Measurements from ENCODE around the gene TP53AIP1. TPM values are rescaled to one million over a fixed set of nuclear protein-coding genes. Genes with fewer than 3 reads are reported as not detected.

TP53AIP1 gene
- total RNA-seq, 1 donor from 2014 or later: 0.17 TPM

DNA sequence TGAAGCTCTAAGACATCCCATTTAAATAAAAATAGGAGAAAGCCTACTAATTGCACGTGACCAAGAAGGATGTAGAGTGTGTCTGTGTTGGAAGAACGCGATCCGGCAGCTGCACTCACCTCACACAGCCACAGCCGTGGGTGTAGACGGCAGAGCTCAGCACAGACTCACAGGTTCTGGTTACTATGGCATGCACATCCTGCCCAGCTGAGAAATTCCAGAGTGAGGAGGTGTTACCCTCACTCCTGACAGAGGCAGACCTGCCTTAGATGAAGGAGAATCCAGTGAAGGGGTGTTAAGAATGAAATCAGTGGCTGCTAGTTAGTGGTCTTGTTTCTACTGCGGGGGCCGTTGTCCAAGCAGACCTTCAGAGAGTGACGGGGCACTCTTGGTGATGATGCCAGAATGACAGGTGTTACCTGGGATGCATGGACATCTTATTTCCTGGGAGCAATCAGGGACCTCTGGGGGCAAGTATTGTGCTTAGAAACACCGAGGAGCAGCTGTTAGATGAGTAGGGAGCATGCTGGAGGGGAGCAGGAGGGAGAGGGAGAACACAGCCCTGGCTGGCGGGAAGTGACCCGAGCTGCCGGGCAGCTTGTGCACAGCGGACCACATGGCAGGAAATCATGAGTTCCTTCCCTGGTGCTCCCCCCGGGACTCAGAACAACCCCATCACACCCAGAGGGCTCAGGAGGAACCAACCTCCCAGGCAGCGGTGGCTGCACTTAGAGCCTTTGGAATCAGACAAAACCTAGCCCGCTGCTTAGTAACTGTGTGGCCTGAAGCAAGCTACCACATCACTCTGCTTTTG lies 39.2 kb downstream of the TP53AIP1 start:
- peaks cover 41% of the 10 kb centered on the region for H3K4me1 Mint-ChIP-seq (ENCODE audit: low read depth)
- TF ChIP-seq, protein P1, sequence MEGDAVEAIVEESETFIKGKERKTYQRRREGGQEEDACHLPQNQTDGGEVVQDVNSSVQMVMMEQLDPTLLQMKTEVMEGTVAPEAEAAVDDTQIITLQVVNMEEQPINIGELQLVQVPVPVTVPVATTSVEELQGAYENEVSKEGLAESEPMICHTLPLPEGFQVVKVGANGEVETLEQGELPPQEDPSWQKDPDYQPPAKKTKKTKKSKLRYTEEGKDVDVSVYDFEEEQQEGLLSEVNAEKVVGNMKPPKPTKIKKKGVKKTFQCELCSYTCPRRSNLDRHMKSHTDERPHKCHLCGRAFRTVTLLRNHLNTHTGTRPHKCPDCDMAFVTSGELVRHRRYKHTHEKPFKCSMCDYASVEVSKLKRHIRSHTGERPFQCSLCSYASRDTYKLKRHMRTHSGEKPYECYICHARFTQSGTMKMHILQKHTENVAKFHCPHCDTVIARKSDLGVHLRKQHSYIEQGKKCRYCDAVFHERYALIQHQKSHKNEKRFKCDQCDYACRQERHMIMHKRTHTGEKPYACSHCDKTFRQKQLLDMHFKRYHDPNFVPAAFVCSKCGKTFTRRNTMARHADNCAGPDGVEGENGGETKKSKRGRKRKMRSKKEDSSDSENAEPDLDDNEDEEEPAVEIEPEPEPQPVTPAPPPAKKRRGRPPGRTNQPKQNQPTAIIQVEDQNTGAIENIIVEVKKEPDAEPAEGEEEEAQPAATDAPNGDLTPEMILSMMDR (IDR thresholded peaks at IDR 0.05): no peak
- no peaks in the 10 kb centered on the region for H3K9me3 Mint-ChIP-seq (ENCODE audit: low read depth)
- H3K36me3 Mint-ChIP-seq (ENCODE audit: low read depth): no peaks in the 10 kb centered on the region
- DNase-seq (ENCODE audit: low spot score): no peak
- no peak overlapping the region for H3K27ac Mint-ChIP-seq (ENCODE audit: unreplicated experiment)
- no peak overlapping the region for H3K4me3 Mint-ChIP-seq (ENCODE audit: unreplicated experiment)
- H3K27me3 Mint-ChIP-seq (ENCODE audit: low read depth): peaks cover 5% of the 10 kb centered on the region

- Mint-ChIP-seq H3K36me3 (ENCODE audit: low read depth) (no peaks in the 10 kb centered on the region), H3K4me1 (ENCODE audit: low read depth) (peaks cover 35% of the 10 kb centered on the region), H3K4me3 (ENCODE audit: unreplicated experiment) (no peak overlapping the region), H3K9me3 (ENCODE audit: low read depth) (no peaks in the 10 kb centered on the region), H3K27me3 (ENCODE audit: low read depth) (peaks cover 5% of the 10 kb centered on the region), H3K27ac (ENCODE audit: unreplicated experiment) (no peak overlapping the region)
- DNase-seq (ENCODE audit: low spot score): no peak
- TF ChIP-seq, protein P1 (IDR thresholded peaks at IDR 0.05): no peak
Measured at GRCh38 chr11:128902515-128903066, 40.1 kb downstream of the TP53AIP1 start.

GRCh38 chr11:128901653-128902514 lies 40.8 kb downstream of the TP53AIP1 start:
- TF ChIP-seq, protein P1 (IDR thresholded peaks at IDR 0.05): no peak
- no peak for DNase-seq (ENCODE audit: low spot score)
- no peak overlapping the region for H3K27ac Mint-ChIP-seq (ENCODE audit: unreplicated experiment)
- H3K36me3 Mint-ChIP-seq (ENCODE audit: low read depth): no peaks in the 10 kb centered on the region
- no peak overlapping the region for H3K4me3 Mint-ChIP-seq (ENCODE audit: unreplicated experiment)
- H3K4me1 Mint-ChIP-seq (ENCODE audit: low read depth): peaks cover 35% of the 10 kb centered on the region
- H3K9me3 Mint-ChIP-seq (ENCODE audit: low read depth): no peaks in the 10 kb centered on the region
- peaks cover 5% of the 10 kb centered on the region for H3K27me3 Mint-ChIP-seq (ENCODE audit: low read depth)

DNA sequence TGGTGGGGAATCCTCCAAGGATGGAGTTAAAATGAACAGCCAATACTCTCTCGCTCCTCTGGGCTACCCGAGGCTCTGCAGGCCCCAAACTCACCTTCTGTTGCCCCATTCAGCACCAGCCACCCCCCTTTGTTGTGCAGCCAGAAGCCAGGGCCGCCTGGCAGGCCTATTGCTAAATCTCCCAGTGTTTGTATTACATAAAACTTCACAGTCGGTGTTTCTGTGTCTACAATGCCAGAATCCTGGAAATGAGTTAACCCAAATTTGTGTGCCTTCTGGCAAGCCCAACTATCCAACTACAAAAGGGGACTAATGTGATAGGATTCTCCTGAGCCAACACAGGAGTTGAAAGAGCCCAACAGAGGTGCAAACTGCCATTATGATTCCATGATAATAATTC lies 42.2 kb downstream of the TP53AIP1 start:
- Mint-ChIP-seq H3K27ac (ENCODE audit: unreplicated experiment) (no peak overlapping the region), H3K4me1 (ENCODE audit: low read depth) (peaks cover 26% of the 10 kb centered on the region), H3K4me3 (ENCODE audit: unreplicated experiment) (no peak overlapping the region), H3K9me3 (ENCODE audit: low read depth) (no peaks in the 10 kb centered on the region), H3K27me3 (ENCODE audit: low read depth) (peaks cover 5% of the 10 kb centered on the region), H3K36me3 (ENCODE audit: low read depth) (no peaks in the 10 kb centered on the region)
- TF ChIP-seq, protein P1 (IDR thresholded peaks at IDR 0.05): no peak
- no peak for DNase-seq (ENCODE audit: low spot score)

All from chondrocyte (in vitro differentiated cells).